Stimulated activated CD4-positive, alpha-beta T cell treated with anti-CD3 and anti-CD28 coated beads, Interleukin-4, amount 100 ng/mL, for 48 hours (primary cell): ENCODE measurements around the gene MIGA2.

Experiments
- DNase-seq, 2 donors: peaks; one replicate each; pipeline ENCODE4 v3.0.0-alpha.2; 2020; ENCODE audit warnings: low read depth in 2 of 2

The MIGA2 gene

DNA sequence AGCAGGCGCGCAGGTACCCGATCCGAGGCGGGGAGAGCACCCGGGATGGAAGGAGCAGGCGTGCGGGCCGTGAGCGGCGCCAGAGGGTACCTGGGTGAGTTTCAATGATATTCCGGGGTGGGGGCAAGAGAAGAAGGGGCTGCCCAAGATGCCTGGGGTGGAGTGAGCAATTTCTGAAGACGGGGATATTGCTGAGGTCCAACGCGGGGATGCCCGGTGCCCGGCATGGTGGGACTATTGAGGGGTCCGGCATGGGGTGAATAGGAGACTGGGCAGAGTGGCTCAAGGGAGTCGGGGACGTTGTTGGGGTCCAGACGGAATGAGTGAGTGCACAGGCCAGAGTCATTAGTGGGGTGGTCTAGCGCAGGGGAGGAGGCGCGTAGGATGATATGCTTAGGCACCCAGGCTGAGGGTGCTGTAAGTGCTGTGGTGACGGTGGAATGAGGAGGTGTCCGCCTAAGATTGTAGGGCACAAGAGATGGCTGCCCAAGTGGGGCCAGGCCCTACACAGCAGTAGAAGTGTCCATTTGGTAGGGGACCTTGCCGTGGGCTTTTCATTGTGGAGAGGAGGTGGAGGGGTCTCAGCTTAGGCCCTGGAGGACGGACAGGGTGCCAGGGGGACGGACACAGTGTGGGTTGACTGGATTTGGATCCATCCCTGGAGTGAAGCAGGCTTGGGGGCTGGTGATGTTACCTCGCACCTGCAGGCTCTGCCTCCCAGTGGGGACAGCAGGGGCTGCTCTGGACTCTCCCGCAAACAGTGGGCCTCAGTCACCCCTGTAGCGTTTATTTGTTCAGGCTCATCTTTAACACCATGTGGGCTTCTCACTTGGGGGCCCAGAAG lies 719 bp downstream of the MIGA2 start:
- no peak for DNase-seq

DNA sequence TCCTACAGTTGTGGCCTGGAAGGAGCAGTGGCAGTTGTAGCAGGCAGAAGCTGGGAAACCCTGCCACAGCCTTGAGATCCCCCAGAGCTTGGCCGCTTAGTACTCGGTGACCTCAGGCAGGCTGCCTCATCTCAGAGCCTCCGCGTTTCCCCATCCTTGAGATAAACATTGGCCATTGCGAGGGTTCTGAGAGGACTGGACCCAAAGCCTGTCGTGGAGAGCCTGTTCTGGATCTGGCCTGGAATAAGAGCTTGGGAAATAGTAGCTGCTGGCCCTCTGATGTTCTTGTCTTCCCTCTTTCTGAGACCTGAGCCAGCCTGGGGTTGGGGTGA lies 1.3 kb downstream of the MIGA2 start:
- no peak for DNase-seq

DNA sequence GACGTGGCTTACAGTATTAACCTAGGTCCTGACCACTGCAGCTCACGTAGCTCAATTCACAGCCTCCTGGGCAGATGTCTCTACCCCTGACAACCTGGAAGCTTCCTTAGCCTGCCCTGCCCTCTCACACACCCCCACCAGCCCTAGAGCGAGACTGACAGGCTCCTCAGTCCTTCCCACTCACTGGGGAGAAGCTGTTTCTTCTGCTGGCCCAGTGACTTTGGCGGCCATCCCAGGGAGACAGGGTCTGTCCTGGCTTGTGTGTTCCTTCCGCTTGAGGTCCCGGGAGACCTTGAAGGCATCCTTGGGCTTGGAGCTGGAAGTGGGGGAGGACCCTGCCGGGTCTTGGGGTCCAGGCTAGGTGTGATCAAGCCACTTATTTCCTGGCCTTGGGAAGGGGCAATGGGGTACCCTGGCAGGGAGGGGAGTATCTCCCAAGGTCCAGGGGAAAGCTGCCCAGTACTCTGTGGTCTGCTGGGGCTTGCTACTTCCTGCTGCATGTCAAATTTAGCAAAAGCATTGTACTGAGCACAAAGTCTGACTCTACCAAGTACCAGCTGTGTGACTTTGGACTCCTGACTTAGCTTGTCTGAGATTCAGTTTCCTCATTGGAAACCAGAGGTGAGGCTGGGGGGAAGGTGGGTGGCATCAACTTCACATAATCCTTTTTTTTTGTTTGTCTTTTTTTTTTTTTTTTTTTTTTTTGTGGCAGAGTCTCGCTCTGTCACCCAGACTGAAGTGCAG lies 1.9 kb downstream of the MIGA2 start:
- no peak for DNase-seq

DNA sequence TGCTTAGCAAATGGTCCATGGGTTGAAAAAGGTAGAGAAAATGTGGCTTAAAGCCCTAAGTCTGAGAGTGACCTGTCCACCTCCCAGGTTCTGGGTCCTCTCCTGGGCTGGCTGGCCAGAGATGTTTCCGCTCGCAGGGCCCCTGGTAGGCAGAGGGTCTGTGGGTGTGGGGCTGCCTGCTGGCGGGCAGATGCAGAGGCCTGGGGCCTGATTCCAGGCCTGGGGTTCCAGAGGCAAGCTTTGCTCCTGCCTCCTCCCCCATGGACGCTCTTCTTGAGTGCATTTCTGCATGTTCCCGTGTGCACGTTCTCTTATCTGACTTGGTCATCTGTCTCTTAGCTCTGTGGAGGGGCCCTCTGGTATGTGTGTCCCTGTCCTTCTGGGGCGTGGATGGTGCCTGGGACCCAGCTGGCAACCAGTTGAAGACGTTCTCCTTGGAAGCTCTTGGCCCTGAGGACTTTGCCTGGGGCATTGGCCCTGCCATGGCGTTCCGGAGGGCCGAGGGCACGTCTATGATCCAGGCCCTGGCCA lies 3.8 kb downstream of the MIGA2 start:
- DNase-seq = no peak

- DNase-seq = no peak
Observed at GRCh38 chr9:129042016-129042415, 5.6 kb downstream of the MIGA2 start.

DNA sequence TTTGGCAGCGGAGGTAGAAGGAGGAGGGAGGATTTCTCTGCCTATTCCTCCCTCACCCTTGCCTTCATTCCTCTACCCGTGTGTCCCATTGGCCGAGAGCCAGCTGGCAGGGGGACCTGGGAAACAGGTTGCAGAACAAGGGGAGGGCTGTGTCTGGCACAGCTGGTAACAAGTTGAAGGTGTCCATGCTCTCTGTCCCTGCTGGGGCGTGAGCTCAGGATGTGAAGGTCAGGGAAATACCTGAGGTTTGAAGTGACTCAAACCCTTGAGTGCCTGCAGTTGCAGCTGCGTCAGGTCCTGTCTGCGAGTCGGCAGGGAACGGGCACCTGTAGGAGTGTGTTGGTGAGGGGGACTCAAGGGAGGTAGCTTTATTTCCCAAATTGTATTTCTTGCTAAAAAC lies 16.2 kb downstream of the MIGA2 start:
- DNase-seq = no peak

DNA sequence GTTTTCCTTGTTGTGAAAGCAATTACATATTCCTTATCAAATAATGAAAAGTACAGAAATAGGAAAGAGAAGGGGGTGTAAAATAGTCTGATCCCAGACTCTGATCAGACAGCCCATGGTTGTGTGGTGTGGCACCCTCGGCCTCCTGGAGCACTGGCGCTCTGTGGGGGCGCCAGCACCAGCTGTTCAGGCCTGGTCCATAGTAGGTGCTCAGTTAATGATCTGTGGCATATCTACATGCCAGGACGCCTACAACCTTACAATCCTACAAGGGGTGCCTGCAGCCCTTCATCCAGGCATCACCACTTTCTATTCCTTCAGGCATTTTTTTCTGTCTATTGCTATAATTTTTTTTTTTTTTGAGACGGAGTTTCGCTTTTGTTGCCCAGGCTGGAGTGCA lies 16.6 kb downstream of the MIGA2 start:
- DNase-seq = no peak

DNA sequence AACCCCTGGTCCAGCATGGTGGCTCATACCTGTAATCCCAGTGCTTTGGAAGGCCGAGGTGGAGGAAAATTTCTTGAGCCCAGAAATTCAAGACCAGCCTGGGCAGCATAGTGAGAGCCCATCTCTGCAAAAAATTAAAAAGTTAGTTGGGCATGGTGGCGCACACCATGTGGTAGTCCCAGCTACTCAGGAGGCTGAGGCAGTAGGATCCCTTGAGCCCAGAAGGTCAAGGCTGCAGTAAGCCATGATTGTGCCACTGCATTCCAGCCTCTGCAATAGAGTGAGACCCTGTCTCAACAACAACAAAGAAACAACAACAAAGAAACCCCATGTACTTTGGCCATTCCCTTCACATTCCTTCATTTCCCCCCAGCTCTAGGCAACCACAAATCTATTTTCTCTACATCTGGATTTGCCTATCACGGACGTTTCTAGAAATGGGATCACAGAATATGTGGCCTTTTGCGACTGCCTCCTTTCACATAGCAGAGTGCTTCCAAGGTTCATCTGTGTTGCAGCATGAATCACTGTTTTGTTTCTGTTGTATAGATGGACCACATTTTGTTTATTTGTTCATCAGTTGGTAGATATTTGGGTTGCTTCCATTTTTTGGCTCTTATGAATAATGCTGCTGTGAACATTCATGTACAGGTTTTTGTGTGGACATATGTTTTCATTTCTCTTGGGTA lies 17.9 kb downstream of the MIGA2 start:
- no peak for DNase-seq

DNA sequence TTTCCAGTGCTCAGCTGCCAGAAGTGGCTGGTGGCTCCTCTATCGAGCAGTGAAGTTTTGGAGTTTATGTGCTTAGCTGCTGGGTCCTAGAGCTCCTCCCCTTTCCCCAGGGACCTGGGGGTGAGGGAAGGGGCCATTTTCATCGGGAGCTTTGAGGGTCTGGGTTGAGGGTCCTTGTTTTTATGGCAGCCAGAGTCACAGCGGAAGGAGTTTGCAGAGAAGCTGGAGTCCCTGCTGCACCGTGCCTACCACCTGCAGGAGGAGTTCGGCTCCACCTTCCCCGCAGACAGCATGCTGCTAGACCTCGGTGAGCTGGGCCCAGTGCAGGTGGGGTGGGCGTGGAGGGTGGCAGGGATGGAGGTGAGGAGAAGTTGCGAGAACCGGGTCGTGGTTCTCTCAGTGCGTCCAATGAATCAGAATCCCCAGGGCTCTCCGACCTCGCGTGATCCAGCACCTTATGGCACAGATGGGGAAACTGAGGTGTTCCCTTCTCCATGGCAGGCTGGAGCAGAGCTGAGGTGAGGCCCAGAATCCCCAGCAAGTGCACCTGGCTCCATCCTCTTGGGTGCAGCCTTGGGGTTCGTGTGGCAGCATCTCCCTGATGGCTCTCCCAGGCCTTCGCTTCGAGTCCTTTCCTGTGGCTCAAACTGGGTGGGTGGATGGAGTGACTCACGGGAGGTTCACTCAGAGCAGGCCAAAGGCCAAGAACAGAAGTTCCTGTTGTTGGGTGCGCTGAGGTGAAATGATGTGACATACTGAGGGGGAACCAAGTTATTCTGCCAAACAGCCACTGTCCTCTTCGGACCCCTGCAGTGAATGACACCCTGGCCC lies 22.8 kb downstream of the MIGA2 start:
- no peak for DNase-seq

GRCh38 chr9:129059796-129060785 lies 23.7 kb downstream of the MIGA2 start:
- DNase-seq = no peak

DNA sequence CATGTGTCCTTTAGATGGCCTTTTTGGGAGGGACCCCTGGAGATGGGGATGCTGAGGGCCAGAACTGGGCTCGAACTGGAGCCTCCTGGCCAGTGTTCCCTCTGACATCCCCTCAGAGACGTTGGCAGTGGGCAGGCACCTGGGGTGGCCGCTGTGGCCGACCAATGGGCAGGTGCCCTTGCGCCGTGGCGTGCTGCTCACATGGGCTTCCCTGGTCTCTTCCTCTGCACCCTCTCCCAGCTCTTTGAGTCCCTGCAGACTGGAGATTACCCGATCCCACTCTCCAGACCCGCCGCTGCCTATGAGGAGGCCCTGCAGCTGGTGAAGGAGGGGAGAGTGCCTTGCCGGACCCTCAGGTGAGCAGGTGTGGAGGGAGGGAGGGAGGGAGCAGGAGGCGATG lies 24.6 kb downstream of the MIGA2 start:
- no peak for DNase-seq

DNA sequence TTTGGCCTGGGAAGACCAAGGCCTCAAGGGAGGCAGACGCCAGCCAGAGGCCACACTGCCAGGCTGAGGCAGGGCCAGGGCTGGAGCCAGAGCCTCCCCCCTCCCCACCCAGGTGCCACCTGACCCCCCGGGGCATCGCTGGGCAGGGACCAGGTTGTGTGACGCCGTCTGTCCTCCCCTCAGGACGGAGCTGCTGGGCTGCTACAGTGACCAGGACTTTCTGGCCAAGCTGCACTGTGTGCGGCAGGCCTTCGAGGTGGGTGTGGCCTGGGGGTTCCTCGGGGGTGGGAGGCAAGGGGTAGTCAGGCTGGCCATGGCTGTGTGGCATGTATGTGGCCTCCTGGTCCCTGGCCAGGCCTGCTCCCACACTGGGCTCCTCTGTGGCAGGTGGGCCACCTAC lies 26.6 kb downstream of the MIGA2 start:
- no peak for DNase-seq

GRCh38 chr9:129064499-129064908 lies 28.1 kb downstream of the MIGA2 start:
- DNase-seq = no peak

DNA sequence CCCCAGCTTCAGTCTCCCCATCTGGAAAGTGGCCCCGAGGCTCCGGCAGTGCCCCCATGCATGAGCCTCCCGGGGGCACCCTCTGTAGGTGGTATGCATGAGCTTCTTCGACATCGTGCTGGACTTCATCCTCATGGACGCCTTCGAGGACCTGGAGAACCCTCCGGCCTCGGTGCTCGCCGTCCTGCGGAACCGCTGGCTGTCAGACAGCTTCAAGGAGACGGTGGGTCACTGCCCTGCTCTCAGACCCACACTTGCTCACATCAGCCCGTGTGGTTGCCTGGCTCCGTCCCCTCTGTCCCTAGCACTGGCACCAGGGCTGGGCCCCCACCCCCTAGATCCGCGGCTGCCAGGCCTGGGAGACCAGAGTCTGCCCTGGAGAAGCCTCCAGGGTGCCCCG lies 31.7 kb downstream of the MIGA2 start:
- DNase-seq = no peak

- peak; percentile 19 to 24 for DNase-seq
Observed at GRCh38 chr9:129068990-129069861, 32.8 kb downstream of the MIGA2 start.

DNA sequence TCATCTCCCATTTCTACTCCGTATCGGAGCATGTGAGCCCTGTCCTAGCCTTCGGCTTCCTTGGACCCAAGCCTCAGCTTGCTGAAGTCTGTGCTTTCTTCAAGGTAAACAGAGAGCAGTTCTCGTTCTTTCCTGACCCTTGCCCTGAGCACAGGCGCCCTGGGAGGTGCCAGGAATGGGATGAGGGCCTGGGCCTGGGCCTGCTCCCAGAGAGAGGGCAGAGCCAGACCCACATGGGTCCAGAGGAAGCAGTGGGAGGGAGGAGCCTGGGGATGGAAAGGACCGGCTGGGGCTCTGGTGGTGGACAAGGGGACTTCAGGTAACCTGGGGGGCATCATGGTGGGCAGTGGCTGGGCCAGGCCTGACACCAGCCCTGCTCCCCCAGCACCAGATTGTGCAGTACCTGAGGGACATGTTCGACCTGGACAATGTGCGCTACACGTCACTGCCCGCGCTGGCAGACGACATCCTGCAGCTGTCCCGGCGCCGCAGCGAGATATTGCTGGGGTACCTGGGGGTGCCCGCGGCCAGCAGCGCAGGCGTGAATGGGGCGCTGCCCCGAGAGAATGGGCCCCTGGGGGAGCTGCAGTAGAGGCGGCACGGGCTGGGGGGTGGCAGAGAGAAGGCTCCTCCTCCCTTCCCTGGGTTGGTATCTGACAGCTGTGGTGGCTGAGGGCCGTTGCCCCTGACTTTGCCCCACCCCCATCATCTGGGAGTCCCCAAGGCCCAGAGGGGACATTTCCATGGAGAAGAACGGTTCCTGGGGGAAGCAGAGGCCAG lies 33.6 kb downstream of the MIGA2 start:
- DNase-seq = no peak

DNA sequence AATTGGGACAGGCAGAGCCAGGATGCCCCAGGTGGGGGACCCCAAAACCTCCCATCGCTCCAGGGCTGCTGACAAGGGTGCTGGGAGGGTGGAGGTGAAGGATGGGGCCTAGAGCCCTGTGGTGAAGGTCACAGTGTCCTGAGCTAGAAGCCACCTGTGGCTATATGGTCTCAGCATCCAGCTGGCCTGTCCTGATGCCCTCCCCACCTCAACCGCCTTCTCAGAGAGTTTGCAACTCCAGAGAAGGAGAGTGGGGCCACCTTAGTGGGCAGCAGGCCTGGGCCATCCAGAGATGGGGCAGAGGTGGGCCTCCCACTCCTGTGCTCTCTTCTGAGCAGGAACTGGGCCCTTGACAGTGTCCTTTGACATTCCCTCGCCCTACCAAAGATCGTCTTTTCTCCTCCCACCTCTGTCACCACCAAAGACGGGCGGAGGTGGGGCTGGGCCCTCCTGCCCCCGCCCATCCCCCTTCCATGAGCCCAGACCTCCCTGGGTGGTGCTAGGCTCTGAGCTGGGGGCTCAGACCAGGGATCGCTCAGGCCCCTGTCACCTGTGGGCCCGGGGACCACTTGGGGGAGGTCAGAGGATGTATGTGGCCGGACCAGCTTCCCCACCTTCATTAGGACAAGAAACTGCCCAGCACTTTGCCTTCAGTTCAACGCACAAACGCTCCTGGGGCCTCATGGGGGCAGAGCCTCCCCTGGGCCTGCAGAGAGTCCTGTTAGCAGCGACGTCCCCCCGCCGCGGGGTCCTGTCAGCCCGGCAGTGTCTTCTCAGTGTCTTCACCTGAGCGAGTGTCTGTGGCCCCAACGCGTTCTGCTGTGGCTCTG lies 34.5 kb downstream of the MIGA2 start:
- no peak for DNase-seq
